K562 (cell line): ENCODE results near the gene PHLDA3. TPM values are rescaled to one million over a fixed set of nuclear protein-coding genes. Genes with fewer than 3 reads are reported as not detected.

Experiments
- CCNT2 ChIP-seq: IDR thresholded peaks from 2 replicates; pipeline ENCODE4 v1.6.1; 2011; ENCODE audit warnings: borderline replicate concordance, low read depth, mild to moderate bottlenecking, moderate library complexity, mixed read lengths, low read length; ENCODE audit not compliant: insufficient read length; ENCODE audit errors: extremely low read depth
- COPS2 ChIP-seq: fragments of 450-650 bp; conservative IDR thresholded peaks from 2 replicates; pipeline ENCODE4 v1.6.1; 2016; ENCODE audit warnings: mild to moderate bottlenecking, moderate library complexity
- CREM ChIP-seq: IDR thresholded peaks from 2 replicates; pipeline ENCODE4 v1.6.1; 2014; ENCODE audit warnings: antibody characterized with exemption, low read depth
- HDAC6 ChIP-seq: IDR thresholded peaks from 2 replicates; pipeline ENCODE4 v1.6.1; 2012; ENCODE audit warnings: low read depth, mild to moderate bottlenecking, control low read depth, inconsistent platforms, low read length, moderate library complexity
- MYC ChIP-seq, 2 experiments: fragments of 250-450 bp in 1 of 2; sonication (Bioruptor Pico) in 1 of 2; IDR thresholded peaks; 2 replicates each; pipeline versions ENCODE4 v1.5.1 to v1.6.1; 2012 to 2021; ENCODE audit warnings: low read depth in 2 of 2, borderline replicate concordance in 1 of 2, improper control_type of control experiment in 1 of 2, low read length in 1 of 2, mild to moderate bottlenecking in 1 of 2, moderate library complexity in 1 of 2
- NFATC3 ChIP-seq: fragments of 450-650 bp; IDR thresholded peaks from 2 replicates; pipeline ENCODE4 v1.6.1; 2017; ENCODE audit warnings: mild to moderate bottlenecking
- SMAD4 ChIP-seq: fragments of 250-450 bp; sonication (Bioruptor Pico); conservative IDR thresholded peaks from 2 replicates; pipeline ENCODE4 v1.8.0; 2021; ENCODE audit warnings: inconsistent platforms, mild to moderate bottlenecking, moderate library complexity
- SP1 ChIP-seq: sonication (generic); formaldehyde crosslinking; IDR thresholded peaks from 2 replicates; pipeline ENCODE4 v1.8.1; 2022; ENCODE audit warnings: mild to moderate bottlenecking, missing genetic modification reagents
- TAL1 ChIP-seq: fragments of 450-650 bp; IDR thresholded peaks from 2 replicates; pipeline ENCODE4 v1.6.1; 2016; ENCODE audit warnings: mild to moderate bottlenecking
- TEAD1 ChIP-seq, 2 experiments: fragments of 450-650 bp in 1 of 2; sonication (generic) in 1 of 2; formaldehyde crosslinking; IDR thresholded peaks; 2 replicates each; pipeline versions ENCODE4 v1.4.0 to v1.8.0; 2020 to 2022; ENCODE audit warnings: mild to moderate bottlenecking in 2 of 2, missing genetic modification reagents in 1 of 2
- TOE1 ChIP-seq, 2 experiments: fragments of 450-650 bp in 1 of 2; sonication (generic) in 1 of 2; formaldehyde crosslinking in 1 of 2; IDR thresholded peaks; 2 replicates each; pipeline versions ENCODE4 v1.7.1 to v1.8.0; 2016 to 2022; ENCODE audit warnings: borderline replicate concordance in 2 of 2, mild to moderate bottlenecking in 2 of 2, antibody characterized with exemption in 1 of 2, inconsistent platforms in 1 of 2, low read depth in 1 of 2, missing genetic modification reagents in 1 of 2, moderate library complexity in 1 of 2
- ZNF282 ChIP-seq: sonication (generic); formaldehyde crosslinking; IDR thresholded peaks from 2 replicates; pipeline ENCODE4 v1.8.1; 2023; ENCODE audit warnings: missing genetic modification reagents
- polyA plus RNA-seq, 8 experiments: library from polyadenylated mRNA; depleted of rRNA in 4 of 8; stranded (reverse) in 5 of 8; unstranded in 3 of 8; fragments of >200 nt; fragmentation: Nextera tagmentation in 2 of 8; fragmentation: Illumina TruSeq in 1 of 8; extraction: Ambion mirVana in 2 of 8; extraction: Trizol in 1 of 8; gene quantifications; 2 replicates each; pipeline versions ENCODE4 v1.2.1 to v1.2.3, GENCODE V29; 2011 to 2014; ENCODE audit warnings: inconsistent platforms in 1 of 8, missing spikeins in 1 of 8
- total RNA-seq, 7 experiments: library from RNA; depleted of rRNA in 6 of 7; stranded (reverse); fragments of >200 nt in 6 of 7; fragmentation: Illumina TruSeq in 2 of 7; extraction: Trizol in 2 of 7; gene quantifications; 2 replicates each; pipeline versions ENCODE4 v1.2.1 to v1.2.3, GENCODE V29; 2011 to 2021; ENCODE audit warnings: low replicate concordance in 1 of 7
- TF ChIP-seq, protein P1 (sequence below): fragments of 450-650 bp; IDR thresholded peaks from 2 replicates; pipeline ENCODE4 v1.6.1; 2016; ENCODE audit warnings: antibody characterized with exemption
- TF ChIP-seq, protein P2 (sequence below): fragments of 450-650 bp; IDR thresholded peaks from 2 replicates; pipeline ENCODE4 v1.6.1; 2017; ENCODE audit warnings: antibody characterized with exemption
- TF ChIP-seq, protein P3 (sequence below): fragments of 450-650 bp; IDR thresholded peaks from 2 replicates; pipeline ENCODE4 v1.6.1; 2017; ENCODE audit warnings: antibody characterized with exemption, mild to moderate bottlenecking

The PHLDA3 gene
- total and polyA plus RNA-seq, 9 of the 15 experiments (the other 6 are each of a cell fraction or from before 2014, with no cell fraction given) = 0.11 to 0.27 TPM; not detected in 7

DNA sequence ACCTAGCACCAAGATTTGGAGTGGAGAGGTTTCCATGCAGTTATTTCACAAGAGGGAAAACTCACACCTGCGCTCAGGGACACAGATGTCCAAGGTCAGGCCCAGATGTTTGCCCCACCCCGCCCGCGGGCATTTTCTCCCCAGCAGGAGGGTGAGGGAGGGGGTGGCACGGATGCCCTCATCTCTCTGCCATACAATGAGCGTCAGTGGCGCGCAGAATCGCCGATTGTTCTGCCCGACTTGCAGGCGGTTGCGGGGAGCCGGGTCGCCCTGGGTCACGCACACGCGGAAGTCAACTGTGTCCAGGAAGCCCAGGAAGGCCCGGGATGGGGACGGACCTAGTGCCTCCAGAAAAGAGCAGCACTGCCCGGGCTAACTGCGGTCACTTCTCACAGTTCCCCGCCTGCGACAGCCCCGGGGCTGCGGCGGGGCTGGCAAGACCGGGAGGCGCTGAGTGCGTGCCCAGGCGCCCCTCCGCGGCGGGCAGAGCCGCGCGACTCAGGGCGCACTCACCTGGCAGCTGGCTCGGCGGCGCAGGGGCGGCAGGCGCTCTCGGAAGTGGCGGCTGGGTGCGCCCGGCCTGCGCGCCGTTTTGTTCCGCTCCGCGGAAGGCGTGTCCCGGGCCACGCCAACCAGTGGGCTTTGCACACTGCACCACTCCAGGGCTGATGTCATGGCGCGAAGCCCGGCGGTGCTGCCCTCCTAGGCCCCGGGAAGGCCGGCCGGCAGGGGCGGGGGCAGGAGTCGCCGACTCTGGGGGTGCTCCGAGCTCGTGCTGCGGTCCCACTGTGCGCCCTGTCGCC, 37.8 kb upstream of the PHLDA3 start, which contains the start of gene CSRP1 (continued):
- TF ChIP-seq, protein P1, sequence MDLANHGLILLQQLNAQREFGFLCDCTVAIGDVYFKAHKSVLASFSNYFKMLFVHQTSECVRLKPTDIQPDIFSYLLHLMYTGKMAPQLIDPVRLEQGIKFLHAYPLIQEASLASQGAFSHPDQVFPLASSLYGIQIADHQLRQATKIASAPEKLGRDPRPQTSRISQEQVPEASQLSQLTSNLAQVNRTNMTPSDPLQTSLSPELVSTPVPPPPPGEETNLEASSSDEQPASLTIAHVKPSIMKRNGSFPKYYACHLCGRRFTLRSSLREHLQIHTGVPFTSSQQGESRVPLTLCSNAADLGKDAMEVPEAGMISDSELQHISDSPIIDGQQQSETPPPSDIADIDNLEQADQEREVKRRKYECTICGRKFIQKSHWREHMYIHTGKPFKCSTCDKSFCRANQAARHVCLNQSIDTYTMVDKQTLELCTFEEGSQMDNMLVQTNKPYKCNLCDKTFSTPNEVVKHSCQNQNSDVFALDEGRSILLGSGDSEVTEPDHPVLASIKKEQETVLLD = no peak
- TF ChIP-seq SP1 (0 out of 2 replicates have a peak, but pooled peaks have one; percentile 12), MYC (IDR thresholded peaks at IDR 0.05; ENCODE audit: low read depth, low read length) (peak; percentile 59), MYC (CRISPR knock-in tag; IDR thresholded peaks at IDR 0.05; ENCODE audit: borderline replicate concordance, low read depth) (no peak), NFATC3 (no peak), HDAC6 (no peak), ZNF282 (CRISPR knock-in tag) (no peak), CCNT2 (peak; percentile 60), SMAD4 (CRISPR knock-in tag) (peak; percentile 80), COPS2 (no peak), TAL1 (no peak), TEAD1 (CRISPR knock-in tag; IDR thresholded peaks at IDR 0.05) (0 out of 4 replicates have a peak, but pooled peaks of 1 of the 2 experiments have one; percentile 48), TOE1 (IDR thresholded peaks at IDR 0.05; ENCODE audit: borderline replicate concordance) (no peak), TOE1 (CRISPR knock-in tag; IDR thresholded peaks at IDR 0.05; ENCODE audit: borderline replicate concordance, low read depth) (no peak), CREM (peak; percentile 45)
- TF ChIP-seq, protein P2, sequence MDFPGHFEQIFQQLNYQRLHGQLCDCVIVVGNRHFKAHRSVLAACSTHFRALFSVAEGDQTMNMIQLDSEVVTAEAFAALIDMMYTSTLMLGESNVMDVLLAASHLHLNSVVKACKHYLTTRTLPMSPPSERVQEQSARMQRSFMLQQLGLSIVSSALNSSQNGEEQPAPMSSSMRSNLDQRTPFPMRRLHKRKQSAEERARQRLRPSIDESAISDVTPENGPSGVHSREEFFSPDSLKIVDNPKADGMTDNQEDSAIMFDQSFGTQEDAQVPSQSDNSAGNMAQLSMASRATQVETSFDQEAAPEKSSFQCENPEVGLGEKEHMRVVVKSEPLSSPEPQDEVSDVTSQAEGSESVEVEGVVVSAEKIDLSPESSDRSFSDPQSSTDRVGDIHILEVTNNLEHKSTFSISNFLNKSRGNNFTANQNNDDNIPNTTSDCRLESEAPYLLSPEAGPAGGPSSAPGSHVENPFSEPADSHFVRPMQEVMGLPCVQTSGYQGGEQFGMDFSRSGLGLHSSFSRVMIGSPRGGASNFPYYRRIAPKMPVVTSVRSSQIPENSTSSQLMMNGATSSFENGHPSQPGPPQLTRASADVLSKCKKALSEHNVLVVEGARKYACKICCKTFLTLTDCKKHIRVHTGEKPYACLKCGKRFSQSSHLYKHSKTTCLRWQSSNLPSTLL = no peak
- TF ChIP-seq, protein P3, sequence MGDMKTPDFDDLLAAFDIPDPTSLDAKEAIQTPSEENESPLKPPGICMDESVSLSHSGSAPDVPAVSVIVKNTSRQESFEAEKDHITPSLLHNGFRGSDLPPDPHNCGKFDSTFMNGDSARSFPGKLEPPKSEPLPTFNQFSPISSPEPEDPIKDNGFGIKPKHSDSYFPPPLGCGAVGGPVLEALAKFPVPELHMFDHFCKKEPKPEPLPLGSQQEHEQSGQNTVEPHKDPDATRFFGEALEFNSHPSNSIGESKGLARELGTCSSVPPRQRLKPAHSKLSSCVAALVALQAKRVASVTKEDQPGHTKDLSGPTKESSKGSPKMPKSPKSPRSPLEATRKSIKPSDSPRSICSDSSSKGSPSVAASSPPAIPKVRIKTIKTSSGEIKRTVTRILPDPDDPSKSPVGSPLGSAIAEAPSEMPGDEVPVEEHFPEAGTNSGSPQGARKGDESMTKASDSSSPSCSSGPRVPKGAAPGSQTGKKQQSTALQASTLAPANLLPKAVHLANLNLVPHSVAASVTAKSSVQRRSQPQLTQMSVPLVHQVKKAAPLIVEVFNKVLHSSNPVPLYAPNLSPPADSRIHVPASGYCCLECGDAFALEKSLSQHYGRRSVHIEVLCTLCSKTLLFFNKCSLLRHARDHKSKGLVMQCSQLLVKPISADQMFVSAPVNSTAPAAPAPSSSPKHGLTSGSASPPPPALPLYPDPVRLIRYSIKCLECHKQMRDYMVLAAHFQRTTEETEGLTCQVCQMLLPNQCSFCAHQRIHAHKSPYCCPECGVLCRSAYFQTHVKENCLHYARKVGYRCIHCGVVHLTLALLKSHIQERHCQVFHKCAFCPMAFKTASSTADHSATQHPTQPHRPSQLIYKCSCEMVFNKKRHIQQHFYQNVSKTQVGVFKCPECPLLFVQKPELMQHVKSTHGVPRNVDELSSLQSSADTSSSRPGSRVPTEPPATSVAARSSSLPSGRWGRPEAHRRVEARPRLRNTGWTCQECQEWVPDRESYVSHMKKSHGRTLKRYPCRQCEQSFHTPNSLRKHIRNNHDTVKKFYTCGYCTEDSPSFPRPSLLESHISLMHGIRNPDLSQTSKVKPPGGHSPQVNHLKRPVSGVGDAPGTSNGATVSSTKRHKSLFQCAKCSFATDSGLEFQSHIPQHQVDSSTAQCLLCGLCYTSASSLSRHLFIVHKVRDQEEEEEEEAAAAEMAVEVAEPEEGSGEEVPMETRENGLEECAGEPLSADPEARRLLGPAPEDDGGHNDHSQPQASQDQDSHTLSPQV = peak; percentile 80; the same call in 1 of the 2 replicates
